ENCODE measurements around the gene PHYKPL. TPM values are rescaled to one million over a fixed set of nuclear protein-coding genes. Genes with fewer than 3 reads are reported as not detected.

The PHYKPL gene
- total RNA-seq, 1 experiment from 2014 or later: 43.2 TPM

- no TSS peak for BruUV-seq (replicated peaks)
- CTCF ChIA-PET: no interaction called here
- no peaks in the 10 kb centered on the region for H3K9me3 ChIP-seq (ENCODE audit: control insufficient read depth, insufficient read depth, low read depth, low read length)
- H3K27me3 ChIP-seq (ENCODE audit: control insufficient read depth, insufficient read depth, low read length): no peaks in the 10 kb centered on the region
- intact Hi-C loops (cut with micrococcal nuclease; ENCODE audit: unreplicated experiment): no loop called here
- DNase-seq (ENCODE audit: low read depth, low spot score) (no peak), ATAC-seq (no peak)
- no peak overlapping the region for H3K4me3 ChIP-seq (ENCODE audit: low read depth in 2 of 2, low read length in 2 of 2)
- no peaks in the 10 kb centered on the region for H3K36me3 ChIP-seq (ENCODE audit: control insufficient read depth, insufficient read depth, low read length)
- no peak for TF ChIP-seq SIN3A (IDR thresholded peaks at IDR 0.05; ENCODE audit: borderline replicate concordance, insufficient read depth, low read depth, low read length)
- no peak for TF ChIP-seq REST (IDR thresholded peaks at IDR 0.05; ENCODE audit: insufficient read depth in 1 of 2, low read depth in 2 of 2, low read length in 1 of 2)
- no peak for TF ChIP-seq TCF7L2 (IDR thresholded peaks at IDR 0.05; ENCODE audit: low read depth, low read length)
- TF ChIP-seq CTCF (IDR thresholded peaks at IDR 0.05): no peak
- no peak for TF ChIP-seq POLR2AphosphoS5 (IDR thresholded peaks at IDR 0.05; ENCODE audit: low read depth, low read length)
- H3K4me1 ChIP-seq (ENCODE audit: control insufficient read depth, insufficient read depth, low read length): peaks cover 10% of the 10 kb centered on the region
- POLR2A ChIA-PET: no interaction called here
- in situ Hi-C loops (cut with HindIII; ENCODE audit: low pct_unique_long_range_greater_than_20kb, low sequenced_read_pairs): no loop called here
- H3K27ac ChIP-seq (ENCODE audit: low read length): no peak overlapping the region
These were observed 4.1 kb upstream of the PHYKPL start for GRCh38 chr5:178236679-178237078.

GRCh38 chr5:178236126-178236525, 3.5 kb upstream of the PHYKPL start:
- no TSS peak for BruUV-seq (replicated peaks)
- DNase-seq (ENCODE audit: low read depth, low spot score) (no peak), ATAC-seq (no peak)
- no peaks in the 10 kb centered on the region for H3K27me3 ChIP-seq (ENCODE audit: control insufficient read depth, insufficient read depth, low read length)
- POLR2A ChIA-PET: no interaction called here
- H3K9me3 ChIP-seq (ENCODE audit: control insufficient read depth, insufficient read depth, low read depth, low read length): no peaks in the 10 kb centered on the region
- peaks cover under 1% of the 10 kb centered on the region; the same call in 1 of the 2 replicates for H3K36me3 ChIP-seq (ENCODE audit: control insufficient read depth, insufficient read depth, low read length)
- CTCF ChIA-PET: interaction anchor here (0.7 kb wide), 1 partner anchor 319 kb away, joined by 10 read pairs; no protein-coding TSS in a partner anchor
- intact Hi-C loops (cut with micrococcal nuclease; ENCODE audit: unreplicated experiment) (no loop called here), in situ Hi-C loops (cut with HindIII; ENCODE audit: low pct_unique_long_range_greater_than_20kb, low sequenced_read_pairs) (no loop called here)
- no peak overlapping the region for H3K27ac ChIP-seq (ENCODE audit: low read length)
- peaks cover 15% of the 10 kb centered on the region for H3K4me1 ChIP-seq (ENCODE audit: control insufficient read depth, insufficient read depth, low read length)
- H3K4me3 ChIP-seq (ENCODE audit: low read depth in 2 of 2, low read length in 2 of 2): no peak overlapping the region
- TF ChIP-seq CTCF (IDR thresholded peaks at IDR 0.05): no peak
- TF ChIP-seq POLR2AphosphoS5 (IDR thresholded peaks at IDR 0.05; ENCODE audit: low read depth, low read length): no peak
- TF ChIP-seq TCF7L2 (IDR thresholded peaks at IDR 0.05; ENCODE audit: low read depth, low read length): no peak
- TF ChIP-seq REST (IDR thresholded peaks at IDR 0.05; ENCODE audit: insufficient read depth in 1 of 2, low read depth in 2 of 2, low read length in 1 of 2): no peak
- TF ChIP-seq SIN3A (IDR thresholded peaks at IDR 0.05; ENCODE audit: borderline replicate concordance, insufficient read depth, low read depth, low read length): no peak
